ENCODE results near the gene THAP8.
"Not testable (repeated sequence)": the region's sequence is repeated elsewhere in the genome, so short reads cannot be mapped to it uniquely, and the experiment has no call there.

THAP8 gene

GRCh38 chr19:36054119-36054732, at the start of gene THAP8:
Gene THAP8 (minus strand): TSS chr19:36054285. CDS start chr19:36054217, 68 bp downstream.
- peak; percentile 99 for DNase-seq

DNA sequence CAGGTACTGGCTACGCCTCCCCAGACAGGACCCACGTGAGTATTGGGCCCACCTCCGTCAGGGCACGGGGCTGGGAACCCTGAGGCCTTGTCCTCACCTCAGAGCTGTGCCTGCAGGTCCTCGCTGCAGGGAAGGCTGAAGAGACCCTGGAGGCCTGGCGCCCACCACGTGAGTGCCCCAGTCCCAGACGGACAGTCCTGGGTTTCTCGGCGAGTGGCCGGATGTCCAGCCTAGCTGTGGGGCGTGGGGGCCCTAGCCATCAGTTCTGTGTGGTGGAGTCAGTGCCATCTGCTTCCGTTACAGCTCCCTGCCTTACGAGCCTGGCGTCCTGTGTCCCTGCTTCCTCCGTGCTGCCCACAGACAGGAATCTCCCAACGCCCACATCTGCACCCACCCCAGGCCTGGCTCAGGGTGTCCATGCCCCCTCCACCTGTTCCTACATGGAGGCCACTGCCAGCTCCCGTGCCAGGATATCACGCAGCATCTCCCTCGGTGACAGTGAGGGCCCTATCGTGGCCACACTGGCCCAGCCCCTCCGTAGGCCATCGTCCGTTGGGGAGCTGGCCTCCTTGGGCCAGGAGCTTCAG, 49.0 kb upstream of the THAP8 start:
- DNase-seq: no peak

DNA sequence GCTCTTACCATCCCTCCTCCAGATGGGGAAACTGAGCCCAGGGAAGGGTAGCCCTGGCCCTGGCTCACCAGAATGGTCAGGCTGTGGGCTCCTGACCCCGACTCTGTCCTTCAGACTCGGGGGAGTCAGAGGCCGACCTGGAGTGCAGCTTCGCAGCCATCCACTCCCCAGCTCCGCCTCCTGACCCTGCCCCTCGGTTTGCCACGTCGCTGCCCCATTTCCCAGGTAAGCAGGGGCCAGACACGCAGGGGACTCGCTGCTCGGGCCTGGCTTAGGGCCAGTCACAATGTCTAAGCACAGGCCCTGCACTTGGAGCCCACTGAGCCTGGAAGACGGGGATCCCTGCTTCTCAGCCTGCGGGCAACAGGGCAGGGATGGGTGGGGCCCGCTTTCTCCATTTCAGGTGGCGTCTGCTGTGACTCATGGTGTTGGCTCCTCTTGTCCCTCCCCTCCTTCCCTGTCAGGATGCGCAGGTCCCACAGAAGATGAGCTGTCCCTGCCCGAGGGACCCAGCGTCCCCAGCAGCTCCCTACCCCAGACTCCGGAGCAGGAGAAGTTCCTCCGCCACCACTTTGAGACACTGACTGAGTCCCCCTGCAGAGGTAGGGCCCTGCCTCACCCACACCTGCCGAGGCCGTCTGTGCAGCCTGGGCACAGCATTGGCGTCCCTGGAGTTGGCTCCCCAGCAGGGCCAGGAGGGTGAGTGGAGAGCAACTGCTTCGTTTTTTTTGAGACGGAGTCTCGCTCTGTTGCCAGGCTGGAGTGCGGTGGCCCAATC, 47.7 kb upstream of the THAP8 start:
- DNase-seq: no peak

DNA sequence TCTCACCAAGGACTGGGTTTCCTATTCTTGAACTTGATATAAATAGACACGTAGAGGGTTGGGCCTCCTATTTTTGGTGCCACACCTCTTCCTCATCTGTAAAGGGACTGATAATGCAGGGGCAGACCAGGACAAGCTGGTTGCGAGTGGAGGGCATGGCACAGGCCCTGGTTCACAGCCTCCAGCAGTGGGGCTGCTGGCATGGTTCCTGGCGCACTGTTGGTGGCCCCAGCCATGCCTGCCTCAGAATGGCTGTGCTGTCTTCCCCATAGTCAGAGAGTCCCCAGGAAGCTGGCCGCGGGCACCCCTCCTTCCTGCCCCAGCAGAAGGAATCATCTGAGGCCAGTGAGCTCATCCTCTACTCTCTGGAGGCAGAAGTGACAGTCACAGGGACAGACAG, 46.4 kb upstream of the THAP8 start:
- no peak for DNase-seq

DNA sequence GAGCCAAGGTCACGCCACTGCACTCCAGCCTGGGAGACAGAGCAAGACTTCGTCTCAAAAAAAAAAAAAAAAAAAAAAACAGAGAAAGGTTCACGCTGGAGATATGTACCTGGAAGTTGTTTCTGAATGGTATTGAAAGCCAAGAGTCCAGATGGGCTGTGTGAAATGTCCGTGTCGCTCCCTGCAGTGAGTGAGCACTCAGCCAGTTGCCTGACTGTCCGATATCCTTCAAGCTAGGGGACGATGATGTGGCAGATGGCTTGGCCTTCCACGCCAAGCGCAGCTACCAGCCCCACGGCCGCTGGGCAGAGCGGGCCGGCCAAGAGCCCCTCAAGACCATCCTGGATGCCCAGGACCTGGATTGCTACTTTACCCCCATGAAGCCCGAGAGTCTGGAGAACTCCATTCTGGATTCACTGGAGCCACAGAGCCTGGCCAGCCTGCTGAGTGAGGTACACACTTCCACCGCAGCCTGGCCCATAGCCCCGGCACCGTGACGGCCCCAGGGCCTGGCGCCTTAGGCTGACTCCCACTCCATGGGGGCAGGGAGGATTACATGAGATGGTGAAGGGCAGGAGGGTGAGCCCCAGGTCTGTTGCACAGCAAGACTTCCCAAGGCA, 45.2 kb upstream of the THAP8 start:
- no peak for DNase-seq

DNA sequence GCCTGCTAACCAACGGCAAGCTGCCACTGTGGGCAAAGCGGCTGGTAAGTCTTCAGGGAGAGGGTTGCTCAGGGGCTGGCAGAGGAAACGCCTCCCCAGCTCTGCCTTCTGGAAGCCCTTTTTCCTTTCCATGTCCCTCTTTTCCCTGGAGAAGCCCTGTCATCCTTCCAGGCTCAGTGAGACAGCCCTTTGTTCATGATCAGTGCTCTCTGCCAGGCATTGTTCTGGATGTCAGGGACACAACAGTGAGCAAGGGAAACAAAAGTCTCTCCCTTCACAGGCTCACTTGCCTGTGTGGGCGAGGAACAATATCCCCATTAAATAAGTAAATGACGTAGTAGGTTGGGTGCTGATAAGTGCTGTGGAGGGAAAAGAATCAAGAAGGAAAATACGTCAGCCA, 43.0 kb upstream of the THAP8 start:
- no peak for DNase-seq

- no peak for DNase-seq
Measured at GRCh38 chr19:36093687-36094086, 39.6 kb upstream of the THAP8 start.

GRCh38 chr19:36093146-36093662, 39.1 kb upstream of the THAP8 start:
- DNase-seq: peak; percentile 72

- DNase-seq: no peak
Measured at GRCh38 chr19:36092566-36092965, 38.5 kb upstream of the THAP8 start.

GRCh38 chr19:36090910-36091695, 37.0 kb upstream of the THAP8 start:
- no peak for DNase-seq

DNA sequence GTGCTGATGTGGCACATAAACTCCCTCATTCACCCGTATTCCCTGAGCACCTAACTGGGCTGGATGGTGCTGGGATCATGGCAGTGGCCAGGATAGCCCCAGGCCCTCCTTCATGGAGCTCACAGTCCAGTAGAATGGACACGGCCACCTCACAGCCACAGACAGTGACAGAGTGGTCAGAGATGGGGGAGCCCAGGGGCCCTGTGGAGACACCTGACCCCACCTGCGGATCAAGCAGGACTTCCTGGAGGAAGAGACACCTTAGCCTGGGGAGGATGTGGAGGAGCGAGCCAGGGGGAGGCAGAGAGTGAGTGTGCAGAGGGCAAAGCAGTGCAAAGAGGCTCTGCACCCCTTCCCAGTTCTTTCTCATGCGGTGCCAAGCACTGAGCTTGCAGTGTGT, 35.8 kb upstream of the THAP8 start:
- no peak for DNase-seq

DNA sequence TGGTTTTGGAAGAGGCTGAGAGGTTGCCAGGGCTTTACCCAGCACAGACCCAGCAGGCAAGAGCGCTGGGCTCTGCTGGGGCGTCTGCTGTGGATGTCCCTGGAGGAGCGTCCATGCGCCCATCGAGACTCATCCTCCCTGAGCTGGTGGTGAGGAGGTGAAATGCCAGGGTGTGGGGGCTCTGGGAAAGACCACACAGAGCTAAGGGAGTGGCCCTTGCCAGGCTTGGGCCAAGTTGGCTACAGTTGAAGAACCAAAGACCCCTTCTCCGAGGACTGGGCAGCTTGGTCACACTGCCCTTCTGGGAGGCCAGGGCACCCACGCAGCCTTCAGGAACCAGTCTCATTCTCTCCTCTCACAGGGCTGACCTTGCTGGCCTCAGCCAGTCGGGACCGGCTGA, 32.2 kb upstream of the THAP8 start:
- DNase-seq: no peak

GRCh38 chr19:36084231-36085009, 30.3 kb upstream of the THAP8 start:
- DNase-seq: no peak

DNA sequence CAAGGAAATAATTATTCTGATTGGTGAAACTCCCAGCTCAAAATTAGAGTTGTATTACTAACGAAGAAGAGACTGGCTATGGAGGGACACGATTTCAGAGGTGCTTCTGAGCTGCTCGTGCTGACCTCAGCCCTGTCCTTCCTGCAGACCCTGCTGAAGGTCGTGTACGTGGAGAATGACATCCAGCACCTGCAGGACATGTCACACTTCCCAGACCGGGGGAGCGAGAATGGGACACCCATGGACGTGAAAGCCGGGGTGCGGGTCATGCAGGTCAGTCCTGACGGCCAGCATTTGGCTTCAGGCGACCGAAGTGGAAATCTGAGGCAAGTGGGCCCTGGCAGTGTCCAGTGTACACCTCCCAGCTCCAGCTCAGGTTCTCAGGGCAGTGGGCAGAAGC, 28.8 kb upstream of the THAP8 start:
- no peak for DNase-seq

DNA sequence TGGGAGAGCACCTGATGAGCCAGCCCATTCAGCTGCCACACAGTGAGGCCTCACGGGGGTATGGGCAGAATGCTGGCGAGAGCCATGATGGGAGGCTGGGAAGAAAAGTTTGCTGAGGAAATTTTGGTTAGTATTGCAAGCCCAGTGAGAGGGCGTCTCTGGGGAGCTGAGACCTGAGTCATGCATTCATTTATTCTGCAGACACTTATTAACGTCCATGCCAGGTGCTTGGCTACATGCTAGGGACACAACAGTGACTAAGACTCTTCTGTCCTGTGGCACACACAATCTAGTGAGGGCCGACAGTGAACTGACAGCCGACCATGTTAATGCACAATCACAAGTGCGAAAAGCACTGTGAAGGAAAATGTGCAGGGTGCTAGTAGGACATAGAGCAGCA, 27.8 kb upstream of the THAP8 start:
- no peak for DNase-seq

DNA sequence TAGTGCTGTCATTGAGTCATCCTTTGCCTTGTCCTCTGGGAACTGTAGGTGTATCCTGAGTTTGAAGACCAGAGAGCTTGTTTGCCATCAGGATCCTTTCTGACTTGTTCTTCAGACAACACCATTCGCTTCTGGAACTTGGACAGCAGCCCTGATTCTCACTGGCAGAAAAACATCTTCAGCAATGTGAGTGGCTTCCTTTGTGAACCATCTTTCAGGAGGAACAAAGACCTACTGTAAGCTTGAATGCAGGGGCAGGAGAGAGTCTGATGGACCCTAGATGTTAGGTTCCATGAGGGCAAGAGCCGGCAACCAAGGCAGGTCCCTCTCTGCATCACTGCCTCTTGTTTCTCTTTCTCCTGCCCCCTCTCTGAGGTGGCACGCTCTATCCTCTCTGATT, 27.3 kb upstream of the THAP8 start:
- no peak for DNase-seq

- no peak for DNase-seq
Measured at GRCh38 chr19:36079389-36079945, 25.4 kb upstream of the THAP8 start.

GRCh38 chr19:36073121-36073876, 19.2 kb upstream of the THAP8 start:
- DNase-seq: no peak

- DNase-seq: no peak
Measured at GRCh38 chr19:36072081-36072480, 18.0 kb upstream of the THAP8 start.

- not testable (repeated sequence) for DNase-seq
Measured at GRCh38 chr19:36068810-36069499, 14.9 kb upstream of the THAP8 start.
